ENCODE measurements around the gene LAT.
"Not testable (repeated sequence)": the region's sequence is repeated elsewhere in the genome, so short reads cannot be mapped to it uniquely, and the experiment has no call there.

Gene LAT

DNA sequence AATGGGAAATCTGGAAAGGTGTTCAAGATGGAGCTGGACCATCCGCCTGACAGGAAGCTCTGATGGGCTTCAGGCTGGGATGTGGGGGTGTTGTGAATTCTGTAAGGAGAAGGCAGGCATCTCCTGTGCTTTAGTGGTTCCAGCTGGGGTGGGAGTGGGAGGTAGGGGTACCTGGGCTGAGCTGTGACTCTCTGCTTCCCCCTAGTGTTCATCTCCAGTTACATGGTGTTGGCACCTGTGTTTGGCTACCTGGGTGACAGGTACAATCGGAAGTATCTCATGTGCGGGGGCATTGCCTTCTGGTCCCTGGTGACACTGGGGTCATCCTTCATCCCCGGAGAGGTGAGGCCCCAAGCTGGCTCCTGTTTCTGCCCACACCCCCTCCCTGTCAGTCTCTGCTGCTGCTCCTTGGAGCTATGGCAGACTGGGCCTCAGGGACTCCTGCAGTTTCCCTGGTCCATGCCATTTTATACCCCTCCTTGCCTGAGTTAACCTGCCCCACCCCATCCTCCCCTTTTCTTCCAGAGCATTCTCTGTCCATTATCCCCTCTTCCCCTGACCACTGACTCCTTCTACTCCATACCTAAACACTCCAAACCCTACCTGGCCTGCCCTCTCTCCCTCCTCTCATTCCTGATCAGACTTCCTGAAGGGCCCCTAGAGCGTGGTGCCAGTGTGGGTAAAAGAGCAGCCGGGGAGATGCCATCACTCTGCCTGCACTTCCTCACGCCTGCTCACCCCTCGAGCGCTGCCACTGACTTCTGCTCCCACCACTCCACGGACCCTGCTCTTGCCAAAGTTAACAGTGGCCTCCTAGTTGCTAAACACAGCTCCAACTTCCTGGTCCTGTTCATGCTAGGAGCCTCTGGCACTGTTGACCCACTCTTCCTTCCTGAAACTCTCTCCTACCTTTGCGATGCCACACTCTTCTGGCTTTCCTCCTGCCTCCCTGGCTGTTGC lies 6.9 kb upstream of the LAT start:
- DNase-seq: no peak

GRCh38 chr16:28980330-28980729 lies 4.5 kb upstream of the LAT start:
- DNase-seq: not testable (repeated sequence)

GRCh38 chr16:28980929-28981328 lies 3.9 kb upstream of the LAT start:
- DNase-seq: no peak

GRCh38 chr16:28981517-28981916 lies 3.3 kb upstream of the LAT start:
- peak; percentile 89 for DNase-seq

DNA sequence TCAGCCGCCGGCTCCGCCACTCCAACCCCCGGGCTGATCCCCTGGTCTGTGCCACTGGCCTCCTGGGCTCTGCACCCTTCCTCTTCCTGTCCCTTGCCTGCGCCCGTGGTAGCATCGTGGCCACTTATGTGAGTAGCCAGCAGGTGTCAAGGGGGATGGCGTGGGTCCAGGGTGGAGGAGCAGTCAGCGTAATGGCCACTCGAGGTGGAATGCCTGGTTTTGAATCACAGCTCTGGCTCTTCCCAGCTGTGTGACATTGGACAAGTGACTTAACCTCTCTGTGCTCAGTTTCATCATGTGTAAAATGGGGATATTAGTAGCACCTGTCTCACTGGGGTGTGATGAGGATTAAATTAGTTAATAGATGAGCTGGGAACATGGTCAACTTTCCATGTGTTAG lies 2.4 kb upstream of the LAT start:
- DNase-seq: no peak

- no peak for DNase-seq
Measured at GRCh38 chr16:28982949-28983348, 1.9 kb upstream of the LAT start.

DNA sequence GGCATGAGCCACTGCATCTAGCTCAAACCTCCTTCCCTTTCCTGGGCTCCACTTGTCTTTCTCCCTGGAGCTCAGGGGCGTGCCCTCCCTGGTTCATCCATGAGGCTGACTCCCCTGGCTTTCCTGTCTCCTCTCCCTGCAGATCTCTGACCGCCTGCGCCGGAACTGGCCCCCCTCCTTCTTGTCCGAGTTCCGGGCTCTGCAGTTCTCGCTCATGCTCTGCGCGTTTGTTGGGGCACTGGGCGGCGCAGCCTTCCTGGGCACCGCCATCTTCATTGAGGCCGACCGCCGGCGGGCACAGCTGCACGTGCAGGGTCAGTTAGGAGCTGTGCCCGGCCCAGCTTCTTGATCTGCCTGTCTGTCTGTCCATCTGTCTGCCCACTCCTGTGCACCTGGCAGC lies 1.2 kb upstream of the LAT start:
- no peak for DNase-seq

GRCh38 chr16:28984091-28984490 lies 761 bp upstream of the LAT start:
- no peak for DNase-seq

- DNase-seq: peak; percentile 72
Measured at GRCh38 chr16:28985211-28986041, 574 bp downstream of the LAT start.

- DNase-seq: no peak
Measured at GRCh38 chr16:28986046-28986445, 1.2 kb downstream of the LAT start.

- DNase-seq: peak; percentile 64
Measured at GRCh38 chr16:28986492-28986891, 1.6 kb downstream of the LAT start.

GRCh38 chr16:28987170-28987853 lies 2.5 kb downstream of the LAT start:
- DNase-seq: no peak

GRCh38 chr16:28989363-28989762 lies 4.5 kb downstream of the LAT start:
- DNase-seq: no peak

DNA sequence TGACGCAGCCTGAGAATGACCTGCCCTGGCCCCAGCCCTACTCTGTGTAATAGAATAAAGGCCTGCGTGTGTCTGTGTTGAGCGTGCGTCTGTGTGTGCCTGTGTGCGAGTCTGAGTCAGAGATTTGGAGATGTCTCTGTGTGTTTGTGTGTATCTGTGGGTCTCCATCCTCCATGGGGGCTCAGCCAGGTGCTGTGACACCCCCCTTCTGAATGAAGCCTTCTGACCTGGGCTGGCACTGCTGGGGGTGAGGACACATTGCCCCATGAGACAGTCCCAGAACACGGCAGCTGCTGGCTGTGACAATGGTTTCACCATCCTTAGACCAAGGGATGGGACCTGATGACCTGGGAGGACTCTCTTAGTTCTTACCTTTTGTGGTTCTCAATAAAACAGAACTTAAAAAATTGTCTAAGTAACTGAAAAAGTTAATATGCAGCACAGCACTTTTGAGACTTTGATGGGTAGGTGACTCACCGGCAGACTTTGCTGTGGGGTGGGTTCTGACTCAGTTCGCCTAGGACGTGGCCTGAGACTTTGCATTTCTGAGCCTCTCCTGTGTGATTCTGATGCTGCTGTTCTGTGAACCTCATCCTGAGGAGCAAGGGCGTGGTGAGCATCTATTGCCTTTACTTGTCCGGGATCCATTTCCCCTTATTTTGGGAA lies 5.7 kb downstream of the LAT start:
- DNase-seq: peak; percentile 77

GRCh38 chr16:28991687-28992086 lies 6.8 kb downstream of the LAT start:
- no peak for DNase-seq

GRCh38 chr16:28992496-28992895 lies 7.6 kb downstream of the LAT start:
- no peak for DNase-seq

- no peak for DNase-seq
Measured at GRCh38 chr16:28998837-28999236, 14.0 kb downstream of the LAT start.

- no peak for DNase-seq
Measured at GRCh38 chr16:28999577-28999976, 14.7 kb downstream of the LAT start.

- DNase-seq: no peak
Measured at GRCh38 chr16:29000019-29000418, 15.2 kb downstream of the LAT start.

GRCh38 chr16:29004496-29005139 lies 19.8 kb downstream of the LAT start:
- not testable (repeated sequence) for DNase-seq

GRCh38 chr16:29007730-29008593 lies 23.1 kb downstream of the LAT start:
- DNase-seq: peak; percentile 80
